Measurements from ENCODE around the gene COQ8B. TPM values are rescaled to one million over a fixed set of nuclear protein-coding genes. Genes with fewer than 3 reads are reported as not detected.

COQ8B gene
- 29.8 TPM for total RNA-seq

GRCh38 chr19:40716482-40717324, at the start of gene COQ8B, which contains the start of gene ITPKC:
Gene COQ8B, minus strand, starts transcription at chr19:40716886. Its CDS starts 2,254 bp downstream, at chr19:40714632.
Gene ITPKC, plus strand, starts transcription at chr19:40717112. Its CDS starts 24 bp downstream, at chr19:40717136.

GRCh38 chr19:40750874-40751537, 34.3 kb upstream of the COQ8B start, which contains the start of gene SNRPA:
Gene SNRPA, plus strand, starts transcription at chr19:40751203. Its CDS starts 206 bp downstream, at chr19:40751409.

GRCh38 chr19:40750058-40750873, 33.6 kb upstream of the COQ8B start, which contains the start of gene ACTMAP:
Gene ACTMAP, minus strand, starts transcription at chr19:40750477. Its CDS starts 674 bp downstream, at chr19:40749803.

GRCh38 chr19:40690050-40690692, 26.5 kb downstream of the COQ8B start, which contains the start of gene NUMBL:
Gene NUMBL, minus strand, starts transcription at chr19:40690651. Its CDS starts 168 bp downstream, at chr19:40690483.

Small RNA genes lying within 50 kb of the gene (small RNA-seq; reads per million reads assigned to genes)
- gene RNU6-195P = not detected

Other genes with a start within 250 kb of the COQ8B start
- 39.7 TPM for gene SPTBN4, start 249.9 kb downstream of the COQ8B start, total RNA-seq
- 4.6 TPM for gene SHKBP1, start 140.0 kb downstream of the COQ8B start, total RNA-seq
- 35.3 TPM for gene LTBP4, start 115.5 kb downstream of the COQ8B start, total RNA-seq
- 23.8 TPM for gene NUMBL, start 26.2 kb downstream of the COQ8B start, total RNA-seq
- gene ITPKC, start 226 bp upstream of the COQ8B start, total RNA-seq = 8.3 TPM
- gene ACTMAP, start 33.6 kb upstream of the COQ8B start, total RNA-seq = 0.46 TPM
- gene SNRPA, start 34.3 kb upstream of the COQ8B start, total RNA-seq = 29.3 TPM
- gene MIA, start 58.6 kb upstream of the COQ8B start, total RNA-seq = 1.6 TPM
- 8.3 TPM for gene RAB4B, start 61.4 kb upstream of the COQ8B start, total RNA-seq
- 57.0 TPM for gene EGLN2, start 82.3 kb upstream of the COQ8B start, total RNA-seq
- gene CYP2A6, start 133.6 kb upstream of the COQ8B start, total RNA-seq = 0.23 TPM
- not detected for gene CYP2A7, start 165.3 kb upstream of the COQ8B start, total RNA-seq

All from diencephalon (tissue), 1 donor.